ENCODE data around the gene LY6G5B.

- TF ChIP-seq CTCF (IDR thresholded peaks at IDR 0.05 in 8 of 11, conservative IDR thresholded peaks at IDR 0.05 in 3 of 11) = no peak
- no peak for TF ChIP-seq POLR2AphosphoS5 (IDR thresholded peaks at IDR 0.05)
Measured at GRCh38 chr6:31631209-31631608, 38.6 kb upstream of the LY6G5B start.

Measured in spleen (tissue), 7 donors.